H9 (cell line): ENCODE measurements around the gene SLC36A4. TPM values are rescaled to one million over a fixed set of nuclear protein-coding genes. Genes with fewer than 3 reads are reported as not detected.

Source experiments
- DNase-seq: peaks from one replicate; pipeline ENCODE4 v3.0.0-alpha.2; 2017
- H2AFZ ChIP-seq: one replicate; pipeline ENCODE4 v1.6.1; 2013; ENCODE audit warnings: mild to moderate bottlenecking, low read length, control low read depth, moderate library complexity
- H2AK5ac ChIP-seq: 2 replicates; pipeline ENCODE4 v1.6.1; 2013; ENCODE audit warnings: low read length, control low read depth, mixed read lengths; ENCODE audit not compliant: insufficient read length
- H2BK120ac ChIP-seq: one replicate; pipeline ENCODE4 v1.6.1; 2013; ENCODE audit warnings: low read depth, mild to moderate bottlenecking, low read length, control low read depth, inconsistent platforms; ENCODE audit not compliant: poor library complexity, severe bottlenecking
- H2BK12ac ChIP-seq: 2 replicates; pipeline ENCODE4 v1.6.1; 2013; ENCODE audit warnings: low read length, control low read depth, mixed read lengths, low read depth; ENCODE audit not compliant: insufficient read length
- H2BK15ac ChIP-seq: 2 replicates; pipeline ENCODE4 v1.6.1; 2013; ENCODE audit warnings: low read depth, low read length, control low read depth
- H2BK20ac ChIP-seq: one replicate; pipeline ENCODE4 v1.6.1; 2013; ENCODE audit warnings: low read depth, mild to moderate bottlenecking, low read length, control low read depth, inconsistent platforms; ENCODE audit not compliant: poor library complexity, severe bottlenecking
- H2BK5ac ChIP-seq: 2 replicates; pipeline ENCODE4 v1.6.1; 2013; ENCODE audit warnings: low read length, control low read depth, mixed read lengths; ENCODE audit not compliant: insufficient read length
- H3K14ac ChIP-seq: 2 replicates; pipeline ENCODE4 v1.6.1; 2013; ENCODE audit warnings: low read length, control low read depth; ENCODE audit not compliant: insufficient read depth
- H3K18ac ChIP-seq: 2 replicates; pipeline ENCODE4 v1.6.1; 2013; ENCODE audit warnings: low read depth, mild to moderate bottlenecking, mixed read lengths, low read length, control low read depth; ENCODE audit not compliant: insufficient read length
- H3K23ac ChIP-seq: 2 replicates; pipeline ENCODE4 v1.6.1; 2013; ENCODE audit warnings: low read length, control low read depth, mixed read lengths, low read depth; ENCODE audit not compliant: insufficient read length
- H3K23me2 ChIP-seq: 2 replicates; pipeline ENCODE4 v1.6.1; 2013; ENCODE audit warnings: low read depth, mild to moderate bottlenecking, mixed read lengths, low read length, control low read depth; ENCODE audit not compliant: insufficient read length, poor library complexity, severe bottlenecking
- H3K27ac ChIP-seq: 2 replicates; pipeline ENCODE4 v1.5.1; 2013; ENCODE audit warnings: low read length, control low read depth, mixed read lengths, low read depth; ENCODE audit not compliant: insufficient read length
- H3K27me3 ChIP-seq: 2 replicates; pipeline ENCODE4 v1.6.1; 2013; ENCODE audit warnings: low read length, control low read depth, inconsistent platforms; ENCODE audit not compliant: insufficient read depth
- H3K4ac ChIP-seq: 2 replicates; pipeline ENCODE4 v1.6.1; 2013; ENCODE audit warnings: low read depth, mild to moderate bottlenecking, control low read depth, inconsistent platforms, low read length, moderate library complexity
- H3K4me1 ChIP-seq: 2 replicates; pipeline ENCODE4 v1.6.1; 2013; ENCODE audit warnings: low read length, control low read depth, inconsistent platforms; ENCODE audit not compliant: insufficient read depth
- H3K4me2 ChIP-seq: 2 replicates; pipeline ENCODE4 v1.6.1; 2013; ENCODE audit warnings: low read length, control low read depth, mixed read lengths; ENCODE audit not compliant: insufficient read length, insufficient read depth
- H3K56ac ChIP-seq: 2 replicates; pipeline ENCODE4 v1.6.1; 2013; ENCODE audit warnings: low read depth, mild to moderate bottlenecking, mixed read lengths, low read length, control low read depth; ENCODE audit not compliant: insufficient read length
- H3K79me1 ChIP-seq: 2 replicates; pipeline ENCODE4 v1.6.1; 2013; ENCODE audit warnings: low read depth, mild to moderate bottlenecking, moderate library complexity, low read length, control low read depth, inconsistent platforms; ENCODE audit not compliant: insufficient read depth, poor library complexity, severe bottlenecking
- H3K79me2 ChIP-seq: 2 replicates; pipeline ENCODE4 v1.6.1; 2013; ENCODE audit warnings: low read length, control low read depth, inconsistent platforms; ENCODE audit not compliant: insufficient read depth
- H3K9ac ChIP-seq: 2 replicates; pipeline ENCODE4 v1.6.1; 2013; ENCODE audit warnings: low read length, control low read depth, mixed read lengths; ENCODE audit not compliant: insufficient read length; ENCODE audit errors: extremely low read depth
- H3K9me3 ChIP-seq: one replicate; pipeline ENCODE4 v1.6.1; 2013; ENCODE audit warnings: low read depth, low read length, inconsistent platforms; ENCODE audit not compliant: control insufficient read depth
- H3T11ph ChIP-seq: one replicate; pipeline ENCODE4 v1.6.1; 2013; ENCODE audit warnings: mild to moderate bottlenecking, low read length, control low read depth, inconsistent platforms
- H4K20me1 ChIP-seq: one replicate; pipeline ENCODE4 v1.6.1; 2013; ENCODE audit not compliant: control insufficient read depth, insufficient read length, insufficient read depth
- H4K5ac ChIP-seq: 2 replicates; pipeline ENCODE4 v1.6.1; 2013; ENCODE audit warnings: low read depth, mild to moderate bottlenecking, mixed read lengths, low read length, control low read depth; ENCODE audit not compliant: insufficient read length
- H4K8ac ChIP-seq: replicated peaks from 2 replicates; pipeline ENCODE4 v1.6.1; 2013; ENCODE audit warnings: low read length, control low read depth, mixed read lengths, low read depth; ENCODE audit not compliant: insufficient read length
- H4K91ac ChIP-seq: 2 replicates; pipeline ENCODE4 v1.6.1; 2013; ENCODE audit warnings: low read depth, mild to moderate bottlenecking, moderate library complexity, mixed read lengths, low read length, control low read depth; ENCODE audit not compliant: insufficient read length
- H3K27ac Mint-ChIP-seq, 3 experiments: 2 replicates in 2 of 3; 3 replicates in 1 of 3; pipeline ENCODE4 v1.8.0; 2020 to 2021; ENCODE audit warnings: mixed read lengths in 3 of 3, mild to moderate bottlenecking in 1 of 3, moderate library complexity in 1 of 3
- H3K27me3 Mint-ChIP-seq: 2 replicates; pipeline ENCODE4 v1.8.0; 2021; ENCODE audit warnings: low read depth, mild to moderate bottlenecking, moderate library complexity, mixed read lengths
- H3K36me3 Mint-ChIP-seq, 3 experiments: 2 replicates in 2 of 3; 3 replicates in 1 of 3; pipeline ENCODE4 v1.8.0; 2020 to 2021; ENCODE audit warnings: low read depth in 3 of 3, mixed read lengths in 3 of 3; ENCODE audit not compliant: insufficient read depth in 1 of 3
- H3K4me1 Mint-ChIP-seq, 2 experiments: 2 replicates each; pipeline ENCODE4 v1.8.0; 2020; ENCODE audit warnings: mixed read lengths in 2 of 2
- H3K4me3 Mint-ChIP-seq, 2 experiments: 2 replicates in 1 of 2; 3 replicates in 1 of 2; pipeline ENCODE4 v1.8.0; 2020 to 2021; ENCODE audit warnings: mild to moderate bottlenecking in 2 of 2, mixed read lengths in 2 of 2, moderate library complexity in 1 of 2
- H3K9me3 Mint-ChIP-seq, 2 experiments: 2 replicates in 1 of 2; 3 replicates in 1 of 2; pipeline ENCODE4 v1.8.0; 2020; ENCODE audit warnings: mild to moderate bottlenecking in 2 of 2, mixed read lengths in 2 of 2, moderate library complexity in 1 of 2
- CTCF ChIP-seq: fragments of 200-600 bp; sonication (generic); conservative IDR thresholded peaks from 3 replicates; pipeline ENCODE4 v1.8.0; 2021; ENCODE audit warnings: antibody characterized with exemption, mild to moderate bottlenecking
- WGBS: extraction: QIAGEN DNeasy Blood & Tissue Kit; methylation state at CpG from one replicate; pipeline ENCODE4 v1.1.7; 2013; ENCODE audit warnings: missing lambda C conversion rate, low lambda C conversion rate, mixed read lengths; ENCODE audit not compliant: insufficient read length; ENCODE audit errors: extremely low coverage; 5-methylcytosine and 5-hydroxymethylcytosine counted together
- total RNA-seq: library from RNA; stranded (reverse); gene quantifications from 2 replicates; pipeline ENCODE4 v1.2.1, GENCODE V29; 2021

Gene SLC36A4
- total RNA-seq, 1 experiment from 2014 or later = 33.3 TPM

GRCh38 chr11:93212094-93212493 is 14.3 kb upstream of the SLC36A4 start:
- H4K8ac ChIP-seq = no peak overlapping the region
- H3K27me3 ChIP-seq = no peaks in the 10 kb centered on the region
- Mint-ChIP-seq H3K4me3 (no peak overlapping the region), H3K9me3 (0 out of 5 replicates have a peak, but pooled peaks cover 0 to 2% of the 10 kb centered on the region in 2 experiments), H3K27me3 (no peaks in the 10 kb centered on the region), H3K4me1 (peaks cover 0 to 3% of the 10 kb centered on the region in 2 experiments; a peak in 1 of 4 replicates), H3K27ac (no peak overlapping the region), H3K36me3 (no peaks in the 10 kb centered on the region)
- H2BK120ac ChIP-seq = no peak overlapping the region
- H2BK20ac ChIP-seq = no peak overlapping the region
- H4K20me1 ChIP-seq = no peaks in the 10 kb centered on the region
- no peak overlapping the region for H2BK12ac ChIP-seq
- H3K23ac ChIP-seq = no peak overlapping the region
- WGBS = no CpG with 5 or more reads among the region's 4 CpGs
- no peak overlapping the region for H3K4ac ChIP-seq
- no peaks in the 10 kb centered on the region; the same call in 1 of the 2 replicates for H3K79me2 ChIP-seq
- H3K4me1 ChIP-seq = no peaks in the 10 kb centered on the region
- H3K23me2 ChIP-seq = no peaks in the 10 kb centered on the region
- no peak overlapping the region for H2AK5ac ChIP-seq
- no peak overlapping the region for H3T11ph ChIP-seq
- no peak overlapping the region for H3K4me2 ChIP-seq
- H3K79me1 ChIP-seq = no peaks in the 10 kb centered on the region
- H3K9me3 ChIP-seq = no peaks in the 10 kb centered on the region
- no peak overlapping the region for H2BK15ac ChIP-seq
- H4K5ac ChIP-seq = no peak overlapping the region
- DNase-seq = no peak
- no peak for TF ChIP-seq CTCF
- no peak overlapping the region for H3K27ac ChIP-seq
- no peak overlapping the region for H3K14ac ChIP-seq
- H3K18ac ChIP-seq = no peak overlapping the region
- no peak overlapping the region for H3K9ac ChIP-seq
- no peak overlapping the region for H3K56ac ChIP-seq
- no peak overlapping the region for H2AFZ ChIP-seq
- no peak overlapping the region for H4K91ac ChIP-seq
- no peak overlapping the region for H2BK5ac ChIP-seq
